ENCODE measurements around the gene ARID1A.
"Not testable (repeated sequence)": the region's sequence is repeated elsewhere in the genome, so short reads cannot be mapped to it uniquely, and the experiment has no call there.

GRCh38 chr1:26705227-26705626 lies 9.4 kb downstream of the ARID1A start:
- TF ChIP-seq CTCF (conservative IDR thresholded peaks at IDR 0.05 in 1 of 2, IDR thresholded peaks at IDR 0.05 in 1 of 2; ENCODE audit: low read depth in 1 of 2, low read length in 2 of 2); EZH2 (IDR thresholded peaks at IDR 0.05; ENCODE audit: low read length, missing control alignments): not testable (repeated sequence)
